OCI-LY1 (cell line): ENCODE measurements around the gene ITSN2.

Source experiments
- H2AFZ ChIP-seq: fragments of 200-600 bp; sonication (generic), shearing (Covaris generic); 2 replicates; pipeline ENCODE4 v1.6.0; 2014; ENCODE audit warnings: antibody characterized with exemption, mild to moderate bottlenecking, low read length
- H3F3A ChIP-seq: fragments of 200-600 bp; sonication (generic), shearing (Covaris generic); 2 replicates; pipeline ENCODE4 v1.6.0; 2014; ENCODE audit warnings: mild to moderate bottlenecking, antibody characterized with exemption, low read length, moderate library complexity; ENCODE audit not compliant: insufficient read depth
- H3K27ac ChIP-seq: fragments of 200-600 bp; sonication (generic); 2 replicates; pipeline ENCODE4 v1.5.1; 2014; ENCODE audit warnings: low read length, mixed run types, mild to moderate bottlenecking, low read depth; ENCODE audit not compliant: poor library complexity, severe bottlenecking
- H3K27me3 ChIP-seq: fragments of 200-600 bp; sonication (generic); 2 replicates; pipeline ENCODE4 v1.6.0; 2014; ENCODE audit warnings: antibody characterized with exemption, mild to moderate bottlenecking, low read length, moderate library complexity; ENCODE audit not compliant: insufficient read depth
- H3K36me3 ChIP-seq: fragments of 200-600 bp; sonication (generic); 2 replicates; pipeline ENCODE4 v1.6.1; 2014; ENCODE audit warnings: mild to moderate bottlenecking, antibody characterized with exemption, low read length, moderate library complexity, mixed read lengths; ENCODE audit not compliant: insufficient read depth
- H3K4me1 ChIP-seq: fragments of 200-600 bp; sonication (generic); 2 replicates; pipeline ENCODE4 v1.5.1; 2014; ENCODE audit warnings: mild to moderate bottlenecking, low read length, moderate library complexity; ENCODE audit not compliant: insufficient read depth, severe bottlenecking
- H3K4me2 ChIP-seq: fragments of 200-600 bp; sonication (generic), shearing (Covaris generic); 2 replicates; pipeline ENCODE4 v1.6.1; 2014; ENCODE audit warnings: low read length
- H3K4me3 ChIP-seq: fragments of 200-600 bp; sonication (generic); 2 replicates; pipeline ENCODE4 v1.5.1; 2014; ENCODE audit warnings: low read length, low read depth, mild to moderate bottlenecking, mixed read lengths; ENCODE audit not compliant: poor library complexity, severe bottlenecking
- H3K79me2 ChIP-seq: fragments of 200-600 bp; shearing (Covaris generic); 2 replicates; pipeline ENCODE4 v1.6.1; 2016; ENCODE audit warnings: mixed run types, low read length, mixed read lengths; ENCODE audit not compliant: insufficient read depth
- H3K9ac ChIP-seq: fragments of 200-600 bp; sonication (generic), shearing (Covaris generic); 2 replicates; pipeline ENCODE4 v1.6.1; 2014; ENCODE audit warnings: mild to moderate bottlenecking, low read length, mixed read lengths
- H3K9me2 ChIP-seq: fragments of 200-600 bp; sonication (generic), shearing (Covaris generic); 2 replicates; pipeline ENCODE4 v1.6.1; 2014; ENCODE audit warnings: low read depth, mild to moderate bottlenecking, low read length, mixed read lengths
- H3K9me3 ChIP-seq: fragments of 200-600 bp; shearing (Covaris generic); 2 replicates; pipeline ENCODE4 v1.6.1; 2014; ENCODE audit warnings: low read length, mixed read lengths
- H4K20me1 ChIP-seq: fragments of 200-600 bp; sonication (generic), shearing (Covaris generic); 2 replicates; pipeline ENCODE4 v1.6.0; 2016; ENCODE audit warnings: mild to moderate bottlenecking, low read length; ENCODE audit not compliant: insufficient read depth
- EZH2 ChIP-seq: fragments of 200-600 bp; sonication (generic), shearing (Covaris generic); IDR thresholded peaks from 2 replicates; pipeline ENCODE4 v1.8.0; 2017; ENCODE audit warnings: borderline replicate concordance, mixed run types, mild to moderate bottlenecking, antibody characterized with exemption, low read length, moderate library complexity, mixed read lengths
- TF ChIP-seq, protein P1 (sequence below): fragments of 200-600 bp; sonication (generic), shearing (Covaris generic); IDR thresholded peaks from 2 replicates; pipeline ENCODE4 v1.5.1; 2017; ENCODE audit warnings: mild to moderate bottlenecking, antibody characterized with exemption, low read length, moderate library complexity, mixed read lengths

Gene ITSN2

DNA sequence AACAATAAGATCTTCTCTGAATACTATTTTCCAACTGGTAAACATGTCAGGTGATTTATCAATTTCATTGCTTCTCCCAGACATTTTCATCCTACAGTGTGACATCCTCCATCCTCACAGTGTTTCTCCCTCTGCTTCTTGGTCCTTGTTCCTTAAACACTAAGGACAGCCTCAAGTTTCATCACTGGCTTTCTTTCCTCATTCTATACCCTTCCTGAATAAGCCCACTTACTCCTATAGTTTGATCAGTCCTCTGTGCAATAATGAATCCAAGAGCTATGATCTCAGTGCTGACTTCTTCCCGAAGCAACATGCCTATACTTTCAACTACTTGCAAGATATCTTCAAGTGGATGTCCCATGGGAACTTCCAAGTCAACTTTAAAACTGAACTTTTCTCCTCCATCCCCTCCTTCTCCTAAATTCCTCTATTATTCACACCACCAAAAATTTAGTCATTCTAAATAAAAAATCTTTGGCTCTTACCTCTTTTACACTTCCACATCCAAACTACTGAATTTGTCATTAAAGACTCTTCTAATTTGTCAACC is 97.8 kb downstream of the ITSN2 start:
- peaks cover 78% of the 10 kb centered on the region for H3K36me3 ChIP-seq
- H4K20me1 ChIP-seq, result no peaks in the 10 kb centered on the region

DNA sequence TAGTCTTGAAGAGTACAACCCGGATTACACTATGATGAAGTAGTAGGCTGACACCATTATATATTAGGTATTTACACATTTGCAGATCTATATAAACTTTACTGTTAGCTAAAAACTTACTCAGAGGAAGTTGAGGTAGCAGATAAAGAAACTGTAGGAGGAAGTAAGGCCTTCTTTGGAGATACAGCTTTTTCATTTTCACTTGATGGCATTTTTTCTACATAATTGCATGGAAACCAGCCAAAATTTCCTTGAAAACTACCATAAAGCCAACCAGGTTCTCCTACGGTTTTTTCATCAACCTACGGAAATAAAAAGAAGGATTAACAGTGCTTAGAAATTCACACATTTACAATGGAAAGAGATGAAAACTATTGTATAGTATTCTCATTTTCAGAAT is 98.9 kb downstream of the ITSN2 start:
- H3K9me2 ChIP-seq, result no peaks in the 10 kb centered on the region
- H3F3A ChIP-seq, result no peaks in the 10 kb centered on the region
- no peak overlapping the region for H3K9ac ChIP-seq
- H3K79me2 ChIP-seq, result no peaks in the 10 kb centered on the region
- no peak overlapping the region for H2AFZ ChIP-seq
- H3K4me3 ChIP-seq, result no peak overlapping the region
- no peaks in the 10 kb centered on the region for H3K27me3 ChIP-seq
- no peak overlapping the region for H3K4me2 ChIP-seq
- H3K36me3 ChIP-seq, result peaks cover 81% of the 10 kb centered on the region
- no peaks in the 10 kb centered on the region for H3K4me1 ChIP-seq
- no peak overlapping the region for H3K27ac ChIP-seq
- no peaks in the 10 kb centered on the region for H3K9me3 ChIP-seq
- TF ChIP-seq, protein P1, sequence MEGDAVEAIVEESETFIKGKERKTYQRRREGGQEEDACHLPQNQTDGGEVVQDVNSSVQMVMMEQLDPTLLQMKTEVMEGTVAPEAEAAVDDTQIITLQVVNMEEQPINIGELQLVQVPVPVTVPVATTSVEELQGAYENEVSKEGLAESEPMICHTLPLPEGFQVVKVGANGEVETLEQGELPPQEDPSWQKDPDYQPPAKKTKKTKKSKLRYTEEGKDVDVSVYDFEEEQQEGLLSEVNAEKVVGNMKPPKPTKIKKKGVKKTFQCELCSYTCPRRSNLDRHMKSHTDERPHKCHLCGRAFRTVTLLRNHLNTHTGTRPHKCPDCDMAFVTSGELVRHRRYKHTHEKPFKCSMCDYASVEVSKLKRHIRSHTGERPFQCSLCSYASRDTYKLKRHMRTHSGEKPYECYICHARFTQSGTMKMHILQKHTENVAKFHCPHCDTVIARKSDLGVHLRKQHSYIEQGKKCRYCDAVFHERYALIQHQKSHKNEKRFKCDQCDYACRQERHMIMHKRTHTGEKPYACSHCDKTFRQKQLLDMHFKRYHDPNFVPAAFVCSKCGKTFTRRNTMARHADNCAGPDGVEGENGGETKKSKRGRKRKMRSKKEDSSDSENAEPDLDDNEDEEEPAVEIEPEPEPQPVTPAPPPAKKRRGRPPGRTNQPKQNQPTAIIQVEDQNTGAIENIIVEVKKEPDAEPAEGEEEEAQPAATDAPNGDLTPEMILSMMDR, result no peak
- TF ChIP-seq EZH2, result no peak
- no peaks in the 10 kb centered on the region for H4K20me1 ChIP-seq

More for the DNA sequence above, 97.8 kb downstream of the ITSN2 start:
- H3K4me1 ChIP-seq, result no peaks in the 10 kb centered on the region
- H3K79me2 ChIP-seq, result no peaks in the 10 kb centered on the region
- H3F3A ChIP-seq, result no peaks in the 10 kb centered on the region
- no peaks in the 10 kb centered on the region for H3K9me2 ChIP-seq
- no peak overlapping the region for H3K4me3 ChIP-seq
- no peak overlapping the region for H3K9ac ChIP-seq
- no peak for TF ChIP-seq EZH2
- TF ChIP-seq, protein P1, result no peak
- no peak overlapping the region for H2AFZ ChIP-seq
- H3K4me2 ChIP-seq, result no peak overlapping the region
- no peaks in the 10 kb centered on the region for H3K27me3 ChIP-seq
- H3K9me3 ChIP-seq, result no peaks in the 10 kb centered on the region
- H3K27ac ChIP-seq, result no peak overlapping the region

GRCh38 chr2:24259316-24259715 is 101.0 kb downstream of the ITSN2 start:
- no peaks in the 10 kb centered on the region for H3K79me2 ChIP-seq
- no peaks in the 10 kb centered on the region for H3K4me1 ChIP-seq
- no peak overlapping the region for H3K4me3 ChIP-seq
- no peak overlapping the region for H2AFZ ChIP-seq
- H3K4me2 ChIP-seq, result no peak overlapping the region
- H4K20me1 ChIP-seq, result no peaks in the 10 kb centered on the region
- no peaks in the 10 kb centered on the region for H3F3A ChIP-seq
- peaks cover 70% of the 10 kb centered on the region for H3K36me3 ChIP-seq
- H3K9me3 ChIP-seq, result no peaks in the 10 kb centered on the region
- no peaks in the 10 kb centered on the region for H3K9me2 ChIP-seq
- H3K9ac ChIP-seq, result no peak overlapping the region
- no peak overlapping the region for H3K27ac ChIP-seq
- no peaks in the 10 kb centered on the region for H3K27me3 ChIP-seq
- TF ChIP-seq, protein P1, result no peak
- TF ChIP-seq EZH2, result no peak
